H1 (cell line): Measurements from ENCODE around the gene NCL. TPM values are rescaled to one million over a fixed set of nuclear protein-coding genes. Genes with fewer than 3 reads are reported as not detected.

Experiments used
- CTCF ChIA-PET: fragments of 300-600 bp; sonication (Branson Sonifier 250); formaldehyde crosslinking; loops from one replicate; lab custom pipeline; 2021; ENCODE audit not compliant: partially characterized antibody; lab: Charles Lee
- POLR2A ChIA-PET: fragments of 300-600 bp; sonication (Branson Sonifier 250); formaldehyde crosslinking; loops from one replicate; lab custom pipeline; 2021; ENCODE audit warnings: inconsistent platforms; ENCODE audit not compliant: partially characterized antibody; lab: Charles Lee
- DNase-seq, 2 experiments: peaks; one replicate each; pipeline versions ENCODE4 v3.0.0 to v3.0.0-alpha.2; 2010 to 2022; ENCODE audit warnings: low spot score in 2 of 2, low read depth in 1 of 2, mixed read lengths in 1 of 2
- FAIRE-seq: peaks from 2 replicates; lab custom pipeline; 2011; peaks lifted over from hg19 to GRCh38; lab: Jason Lieb, UNC
- H2AFZ ChIP-seq: 2 replicates; pipeline ENCODE4 v1.8.1; 2012; ENCODE audit warnings: low read length, inconsistent platforms
- H2AK5ac ChIP-seq: 2 replicates; pipeline ENCODE4 v1.6.1; 2013; ENCODE audit warnings: low read depth, low read length
- H2BK120ac ChIP-seq: replicated peaks from 2 replicates; pipeline ENCODE3; 2013; ENCODE audit warnings: low read depth, low read length, inconsistent platforms
- H2BK12ac ChIP-seq: 2 replicates; pipeline ENCODE4 v1.6.1; 2013; ENCODE audit warnings: low read depth, low read length
- H2BK15ac ChIP-seq: 2 replicates; pipeline ENCODE4 v1.6.1; 2013; ENCODE audit warnings: low read length
- H2BK20ac ChIP-seq: 2 replicates; pipeline ENCODE4 v1.6.1; 2013; ENCODE audit warnings: low read length
- H2BK5ac ChIP-seq: 2 replicates; pipeline ENCODE4 v1.6.1; 2013; ENCODE audit warnings: low read depth, low read length
- H3K14ac ChIP-seq: 2 replicates; pipeline ENCODE4 v1.6.1; 2013; ENCODE audit warnings: inconsistent platforms; ENCODE audit not compliant: insufficient read length
- H3K18ac ChIP-seq: 2 replicates; pipeline ENCODE4 v1.6.1; 2013; ENCODE audit warnings: low read length; ENCODE audit errors: extremely low read depth
- H3K23ac ChIP-seq: 2 replicates; pipeline ENCODE4 v1.6.1; 2013; ENCODE audit warnings: inconsistent platforms; ENCODE audit not compliant: insufficient read length
- H3K23me2 ChIP-seq: 2 replicates; pipeline ENCODE4 v1.6.1; 2013; ENCODE audit warnings: low read depth, low read length
- H3K27ac ChIP-seq: 2 replicates; pipeline ENCODE4 v1.6.1; 2011; ENCODE audit warnings: low read depth, low read length, inconsistent platforms
- H3K27me3 ChIP-seq, 4 experiments: replicated peaks in 1 of 4; 1 replicate in 1 of 4; 2 replicates in 3 of 4; pipeline versions ENCODE4 v1.6.1 to v1.8.1; 2011 to 2013; ENCODE audit warnings: low read length in 3 of 4, mild to moderate bottlenecking in 3 of 4, inconsistent platforms in 2 of 4, mixed read lengths in 2 of 4, moderate library complexity in 1 of 4; ENCODE audit not compliant: control insufficient read depth in 3 of 4, insufficient read depth in 3 of 4; ENCODE audit errors: extremely low read depth in 1 of 4
- H3K36me3 ChIP-seq, 4 experiments: 2 replicates each; pipeline versions ENCODE4 v1.6.1 to v1.8.1; 2011 to 2013; ENCODE audit warnings: mild to moderate bottlenecking in 4 of 4, low read length in 3 of 4, moderate library complexity in 2 of 4, control low read depth in 1 of 4, inconsistent platforms in 1 of 4; ENCODE audit not compliant: insufficient read depth in 4 of 4, control insufficient read depth in 2 of 4
- H3K4ac ChIP-seq: replicated peaks from 2 replicates; pipeline ENCODE3; 2013; ENCODE audit warnings: low read length, low read depth, mixed read lengths, inconsistent platforms; ENCODE audit not compliant: insufficient read length
- H3K4me1 ChIP-seq, 4 experiments: replicated peaks in 1 of 4; 1 replicate in 1 of 4; 2 replicates in 3 of 4; pipeline versions ENCODE4 v1.6.1 to v1.8.1; 2011 to 2013; ENCODE audit warnings: low read length in 3 of 4, inconsistent platforms in 2 of 4, mixed read lengths in 1 of 4; ENCODE audit not compliant: insufficient read depth in 4 of 4, control insufficient read depth in 3 of 4
- H3K4me2 ChIP-seq, 2 experiments: 2 replicates each; pipeline versions ENCODE4 v1.6.1 to v1.8.1; 2011 to 2013; ENCODE audit warnings: low read depth in 2 of 2, low read length in 2 of 2, control low read depth in 1 of 2, inconsistent platforms in 1 of 2, mild to moderate bottlenecking in 1 of 2; ENCODE audit not compliant: insufficient read depth in 1 of 2
- H3K4me3 ChIP-seq, 4 experiments: fragments of 200-600, 300-600 bp in 1 of 4; sonication (generic), shearing (Covaris generic), sonication (Bioruptor Twin) in 1 of 4; 2 replicates each; pipeline versions ENCODE4 v1.5.1 to v1.8.1; 2011 to 2016; ENCODE audit warnings: low read length in 4 of 4, low read depth in 3 of 4, control low read depth in 2 of 4, inconsistent platforms in 2 of 4, mild to moderate bottlenecking in 2 of 4, mixed read lengths in 1 of 4, moderate library complexity in 1 of 4; ENCODE audit not compliant: insufficient read depth in 2 of 4; ENCODE audit errors: extremely low read depth in 1 of 4
- H3K56ac ChIP-seq: replicated peaks from 2 replicates; pipeline ENCODE3; 2013; ENCODE audit warnings: low read depth, mild to moderate bottlenecking, mixed read lengths, low read length, inconsistent platforms; ENCODE audit not compliant: insufficient read length
- H3K79me1 ChIP-seq: 2 replicates; pipeline ENCODE4 v1.6.1; 2013; ENCODE audit warnings: low read depth, low read length, control low read depth
- H3K79me2 ChIP-seq, 2 experiments: 2 replicates each; pipeline versions ENCODE4 v1.6.1 to v1.8.1; 2012 to 2013; ENCODE audit warnings: low read length in 2 of 2, mild to moderate bottlenecking in 2 of 2, inconsistent platforms in 1 of 2; ENCODE audit not compliant: insufficient read depth in 2 of 2, control insufficient read depth in 1 of 2
- H3K9ac ChIP-seq, 4 experiments: replicated peaks in 1 of 4; 1 replicate in 1 of 4; 2 replicates in 3 of 4; pipeline versions ENCODE4 v1.6.1 to v1.8.1; 2011 to 2013; ENCODE audit warnings: low read depth in 3 of 4, low read length in 3 of 4, control low read depth in 2 of 4, mild to moderate bottlenecking in 2 of 4, moderate library complexity in 2 of 4, inconsistent platforms in 1 of 4; ENCODE audit errors: extremely low read depth in 1 of 4
- H3K9me3 ChIP-seq, 2 experiments: 2 replicates each; pipeline versions ENCODE4 v1.6.1 to v1.8.1; 2012 to 2013; ENCODE audit warnings: mild to moderate bottlenecking in 2 of 2, moderate library complexity in 2 of 2, control low read depth in 1 of 2, inconsistent platforms in 1 of 2, low read depth in 1 of 2, low read length in 1 of 2, mixed read lengths in 1 of 2; ENCODE audit not compliant: insufficient read depth in 2 of 2
- H4K20me1 ChIP-seq, 2 experiments: replicated peaks in 1 of 2; 2 replicates each; pipeline versions ENCODE3 to v1.8.1; 2011 to 2013; ENCODE audit warnings: inconsistent platforms in 2 of 2, low read length in 2 of 2, mild to moderate bottlenecking in 1 of 2; ENCODE audit not compliant: insufficient read depth in 2 of 2, control insufficient read depth in 1 of 2
- H4K5ac ChIP-seq: 2 replicates; pipeline ENCODE4 v1.6.1; 2013; ENCODE audit warnings: low read length, low read depth, mixed read lengths, inconsistent platforms; ENCODE audit not compliant: insufficient read length
- H4K8ac ChIP-seq: 2 replicates; pipeline ENCODE4 v1.8.0; 2013; ENCODE audit warnings: mild to moderate bottlenecking, moderate library complexity, low read length, inconsistent platforms; ENCODE audit not compliant: insufficient read depth; ENCODE audit errors: extremely low read depth
- H4K91ac ChIP-seq: replicated peaks from 2 replicates; pipeline ENCODE3; 2013; ENCODE audit warnings: low read length, mixed read lengths, inconsistent platforms; ENCODE audit not compliant: insufficient read length
- BCL11A ChIP-seq, 2 experiments: IDR thresholded peaks; one replicate each; pipeline ENCODE4 v1.6.1; 2011; ENCODE audit warnings: low read depth in 2 of 2, low read length in 2 of 2, mild to moderate bottlenecking in 2 of 2
- CBX5 ChIP-seq: fragments of 300-800, 300-1000 bp; sonication (generic); IDR thresholded peaks from 2 replicates; pipeline ENCODE4 v1.7.1; 2016; ENCODE audit warnings: antibody characterized with exemption, low read length, low read depth
- CBX8 ChIP-seq: fragments of 300-800, 300-1000 bp; sonication (generic); IDR thresholded peaks from 2 replicates; pipeline ENCODE4 v1.7.1; 2016; ENCODE audit warnings: low read depth, low read length, borderline replicate concordance
- CEBPB ChIP-seq: IDR thresholded peaks from 2 replicates; pipeline ENCODE4 v1.6.1; 2012; ENCODE audit warnings: low read depth, low read length
- CHD1 ChIP-seq: IDR thresholded peaks from 2 replicates; pipeline ENCODE4 v1.6.1; 2012; ENCODE audit warnings: low read depth, low read length, improper control_type of control experiment
- EZH2 ChIP-seq: fragments of 200-600 bp; sonication (generic); IDR thresholded peaks from 2 replicates; pipeline ENCODE4 v1.7.1; 2012; ENCODE audit warnings: low read depth, mild to moderate bottlenecking, moderate library complexity, low read length, inconsistent platforms; ENCODE audit not compliant: severe bottlenecking
- GABPA ChIP-seq: IDR thresholded peaks from 2 replicates; pipeline ENCODE4 v1.6.1; 2011; ENCODE audit warnings: mild to moderate bottlenecking, low read length, moderate library complexity, borderline replicate concordance; ENCODE audit not compliant: insufficient read depth
- HDAC6 ChIP-seq: IDR thresholded peaks from one replicate; pipeline ENCODE4 v1.7.1; 2012; ENCODE audit warnings: low read depth, mild to moderate bottlenecking, inconsistent platforms, low read length, moderate library complexity
- RBBP5 ChIP-seq: IDR thresholded peaks from 2 replicates; pipeline ENCODE4 v1.7.1; 2012; ENCODE audit warnings: low read depth, mild to moderate bottlenecking, inconsistent platforms, low read length, moderate library complexity, borderline replicate concordance
- SIX5 ChIP-seq: IDR thresholded peaks from 2 replicates; pipeline ENCODE4 v1.6.1; 2011; ENCODE audit warnings: mild to moderate bottlenecking, low read depth, low read length
- SP4 ChIP-seq: IDR thresholded peaks from 2 replicates; pipeline ENCODE4 v1.6.1; 2012; ENCODE audit warnings: low read length, inconsistent platforms
- USF2 ChIP-seq: IDR thresholded peaks from 2 replicates; pipeline ENCODE4 v1.6.1; 2011; ENCODE audit warnings: low read length, improper control_type of control experiment
- WGBS, 2 experiments: shearing (Covaris generic) in 1 of 2; methylation state at CpG; one replicate each; pipeline versions ENCODE4 v1.1.6 to v1.1.7; 2013 to 2015; ENCODE audit warnings: low lambda C conversion rate in 2 of 2, mixed read lengths in 2 of 2, inconsistent platforms in 1 of 2, low coverage in 1 of 2, missing lambda C conversion rate in 1 of 2; ENCODE audit not compliant: insufficient replicate concordance in 2 of 2, insufficient coverage in 1 of 2, insufficient read length in 1 of 2; ENCODE audit errors: extremely low coverage in 1 of 2, missing lambda C conversion rate in 1 of 2; 5-methylcytosine and 5-hydroxymethylcytosine counted together
- polyA plus RNA-seq, 7 experiments: library from polyadenylated mRNA; depleted of rRNA in 3 of 7; stranded (reverse) in 5 of 7; unstranded in 2 of 7; fragments of >200 nt in 5 of 7; fragments of 200-250 nt in 2 of 7; gene quantifications; 1 replicate in 5 of 7; 2 replicates in 1 of 7; 4 replicates in 1 of 7; pipeline versions ENCODE4 v1.2.1 to v1.2.3, GENCODE V29; 2011 to 2013; ENCODE audit warnings: missing spikeins in 2 of 7, mixed read lengths in 2 of 7
- total RNA-seq: library from RNA; stranded (reverse); fragmentation: NEBNext Ultra II Directional; extraction: Animal tissue kit (Norgen Biotek cat#: 25700); gene quantifications from 2 replicates; pipeline ENCODE4 v1.2.1, GENCODE V29; 2021

The NCL gene
- total and polyA plus RNA-seq, 2 of the 8 experiments (the other 6 are each of a cell fraction or from before 2014, with no cell fraction given), result 61.2 to 1,478 TPM

GRCh38 chr2:231488331-231488730, 24.0 kb upstream of the NCL start:
- H3K36me3 ChIP-seq, result no peaks in the 10 kb centered on the region; a peak in 1 of 8 replicates
- no peak overlapping the region for H2BK120ac ChIP-seq
- H3K14ac ChIP-seq, result no peak overlapping the region
- no peak for FAIRE-seq
- no peak overlapping the region for H3K56ac ChIP-seq
- H2BK12ac ChIP-seq, result no peak overlapping the region
- H4K8ac ChIP-seq, result peak overlapping the region; percentile 46; the same call in 1 of the 2 replicates
- H2BK15ac ChIP-seq, result no peak overlapping the region
- 93% methylated on average over 5 of the region's 5 CpGs; no CpG with 5 or more reads in 1 of the 2 experiments for WGBS, 2 experiments
- no peaks in the 10 kb centered on the region for H3K79me1 ChIP-seq
- H2BK20ac ChIP-seq, result no peak overlapping the region
- no peak overlapping the region for H4K5ac ChIP-seq
- H3K9ac ChIP-seq, result no peak overlapping the region
- H2AK5ac ChIP-seq, result no peak overlapping the region
- POLR2A ChIA-PET, result interaction anchor here (1.9 to 18.4 kb wide), 3 partner anchors 14 to 34 kb away, joined by 4 to 364 read pairs (median 21); partner anchors contain the start of gene NCL
- H3K18ac ChIP-seq, result no peak overlapping the region
- no peak for DNase-seq
- peaks cover 0 to 7% of the 10 kb centered on the region in 2 experiments; a peak in 1 of 4 replicates for H3K9me3 ChIP-seq
- H3K27ac ChIP-seq, result no peak overlapping the region
- H3K4me1 ChIP-seq, result peaks cover 0 to under 1% (median 0%) of the 10 kb centered on the region in 4 experiments; a peak in 1 of 7 replicates
- no peak for TF ChIP-seq BCL11A (IDR thresholded peaks at IDR 0.05; ENCODE audit: low read depth in 2 of 2, low read length in 2 of 2)
- no peak for TF ChIP-seq HDAC6
- TF ChIP-seq CHD1, result no peak
- no peak for TF ChIP-seq USF2
- TF ChIP-seq SIX5, result no peak
- TF ChIP-seq GABPA, result no peak
- no peak for TF ChIP-seq CEBPB
- no peak for TF ChIP-seq CBX8
- no peak for TF ChIP-seq SP4
- TF ChIP-seq EZH2, result no peak
- no peak for TF ChIP-seq CBX5
- no peak for TF ChIP-seq RBBP5
- no peaks in the 10 kb centered on the region for H3K23me2 ChIP-seq
- CTCF ChIA-PET, result interaction anchor here (0.6 to 6.8 kb wide), 10 partner anchors 9 to 1109 kb away, joined by 3 to 78 read pairs (median 4); no protein-coding TSS in a partner anchor
- no peak overlapping the region for H2AFZ ChIP-seq
- H3K27me3 ChIP-seq, result no peaks in the 10 kb centered on the region
- no peak overlapping the region for H4K91ac ChIP-seq
- no peak overlapping the region for H2BK5ac ChIP-seq
- H3K23ac ChIP-seq, result no peak overlapping the region
- no peaks in the 10 kb centered on the region for H3K79me2 ChIP-seq
- no peaks in the 10 kb centered on the region for H4K20me1 ChIP-seq
- no peak overlapping the region for H3K4ac ChIP-seq
- no peak overlapping the region for H3K4me3 ChIP-seq
- no peak overlapping the region for H3K4me2 ChIP-seq
